K562 (cell line): Measurements from ENCODE around the gene UFSP2.

Source experiments
- BACH1 ChIP-seq: fragments of 200-800 bp; sonication (Bioruptor generic); IDR thresholded peaks from 2 replicates; pipeline ENCODE4 v1.6.1; 2016; ENCODE audit warnings: missing genetic modification characterization, missing compliant biosample characterization
- BHLHE40 ChIP-seq: IDR thresholded peaks from 2 replicates; pipeline ENCODE4 v1.6.1; 2011; ENCODE audit warnings: low read length, improper control_type of control experiment
- CAMTA2 ChIP-seq: fragments of 250-450 bp; sonication (Bioruptor Pico); conservative IDR thresholded peaks from 2 replicates; pipeline ENCODE4 v1.5.1; 2022
- CTCF ChIP-seq, 3 experiments: IDR thresholded peaks in 2 of 3; conservative IDR thresholded peaks in 1 of 3; 2 replicates each; pipeline ENCODE4 v1.5.1; 2011 to 2012; ENCODE audit warnings: low read length in 3 of 3, mild to moderate bottlenecking in 3 of 3, control low read depth in 2 of 3, improper control_type of control experiment in 1 of 3, inconsistent platforms in 1 of 3, low read depth in 1 of 3, mixed read lengths in 1 of 3, moderate library complexity in 1 of 3; ENCODE audit not compliant: insufficient read depth in 2 of 3
- GATAD2B ChIP-seq: fragments of 450-650 bp; IDR thresholded peaks from 2 replicates; pipeline ENCODE4 v1.6.1; 2017; ENCODE audit warnings: mild to moderate bottlenecking, borderline replicate concordance
- NR4A1 ChIP-seq, 2 experiments: fragments of 250-450 bp in 1 of 2; fragments of 450-650 bp in 1 of 2; sonication (Bioruptor Pico) in 1 of 2; IDR thresholded peaks; 2 replicates each; pipeline versions ENCODE4 v1.4.0 to v1.6.1; 2016 to 2020; ENCODE audit warnings: mild to moderate bottlenecking in 2 of 2, missing compliant biosample characterization in 1 of 2, missing genetic modification characterization in 1 of 2, moderate library complexity in 1 of 2
- POLR2A ChIP-seq: fragments of 450-650 bp; conservative IDR thresholded peaks from 2 replicates; pipeline ENCODE4 v1.6.1; 2016
- RFX5 ChIP-seq: IDR thresholded peaks from 2 replicates; pipeline ENCODE4 v1.6.1; 2011; ENCODE audit warnings: low read depth, mild to moderate bottlenecking, improper control_type of control experiment, low read length
- SRSF1 ChIP-seq: fragments of 200-400 bp; formaldehyde crosslinking; IDR thresholded peaks from 2 replicates; pipeline ENCODE4 v1.6.1; 2017; ENCODE audit warnings: mild to moderate bottlenecking, low read depth, low read length, moderate library complexity
- STAT6 ChIP-seq: sonication (generic); formaldehyde crosslinking; IDR thresholded peaks from 2 replicates; pipeline ENCODE4 v1.8.1; 2023; ENCODE audit warnings: mild to moderate bottlenecking, missing genetic modification reagents
- TBP ChIP-seq: optimal IDR thresholded peaks from 2 replicates; pipeline ENCODE3; 2011; ENCODE audit warnings: low read depth, low read length, improper control_type of control experiment
- ZBTB43 ChIP-seq: sonication (generic); formaldehyde crosslinking; IDR thresholded peaks from 2 replicates; pipeline ENCODE4 v1.8.0; 2023; ENCODE audit warnings: mild to moderate bottlenecking, missing genetic modification reagents
- ZFX ChIP-seq: sonication (generic); formaldehyde crosslinking; IDR thresholded peaks from 2 replicates; pipeline ENCODE4 v1.8.0; 2022; ENCODE audit warnings: mild to moderate bottlenecking, missing genetic modification reagents, moderate library complexity
- ZNF197 ChIP-seq: fragments of 200-800 bp; sonication (Bioruptor generic); IDR thresholded peaks from 2 replicates; pipeline ENCODE4 v1.6.1; 2016; ENCODE audit warnings: low read depth, missing genetic modification characterization, missing compliant biosample characterization

- TF ChIP-seq NR4A1 (CRISPR knock-in tag; IDR thresholded peaks at IDR 0.05), result no peak
- TF ChIP-seq NR4A1 (tag; IDR thresholded peaks at IDR 0.05), result no peak
- TF ChIP-seq GATAD2B, result peak; percentile 36; the same call in 1 of the 2 replicates
- no peak for TF ChIP-seq STAT6 (CRISPR knock-in tag)
- no peak for TF ChIP-seq POLR2A
- TF ChIP-seq ZNF197, result no peak
- no peak for TF ChIP-seq ZBTB43 (CRISPR knock-in tag)
- TF ChIP-seq TBP, result no peak
- no peak for TF ChIP-seq RFX5
- no peak for TF ChIP-seq ZFX (CRISPR knock-in tag)
- no peak for TF ChIP-seq CTCF (IDR thresholded peaks at IDR 0.05 in 2 of 3, conservative IDR thresholded peaks at IDR 0.05 in 1 of 3; ENCODE audit: insufficient read depth in 2 of 3, low read depth in 1 of 3, low read length in 3 of 3)
- no peak for TF ChIP-seq BHLHE40
- TF ChIP-seq SRSF1, result no peak
- no peak for TF ChIP-seq BACH1 (tag)
- TF ChIP-seq CAMTA2 (CRISPR knock-in tag), result no peak
These were observed 67.9 kb downstream of the UFSP2 start for GRCh38 chr4:185357733-185358440.
